GM21619 (cell line): ENCODE results near the gene PAWR.
"Not testable (repeated sequence)": the region's sequence is repeated elsewhere in the genome, so short reads cannot be mapped to it uniquely, and the experiment has no call there.

Experiments
- ATAC-seq: cut with Tn5 transposase; IDR thresholded peaks from one replicate; pipeline ENCODE4 v1.9.1; 2021; ENCODE audit not compliant: unreplicated experiment

Gene PAWR

GRCh38 chr12:79596719-79597350 is 93.9 kb downstream of the PAWR start:
- ATAC-seq: no peak

- no peak for ATAC-seq
Observed at GRCh38 chr12:79595273-79595672, 95.5 kb downstream of the PAWR start.

GRCh38 chr12:79592865-79593264 is 97.9 kb downstream of the PAWR start:
- ATAC-seq: no peak

- ATAC-seq: no peak
Observed at GRCh38 chr12:79591988-79592387, 98.8 kb downstream of the PAWR start.

- no peak for ATAC-seq
Observed at GRCh38 chr12:79590751-79591150, 100.0 kb downstream of the PAWR start.

GRCh38 chr12:79587368-79587767 is 103.4 kb downstream of the PAWR start:
- no peak for ATAC-seq

- ATAC-seq: no peak
Observed at GRCh38 chr12:79585147-79585546, 105.6 kb downstream of the PAWR start.

- ATAC-seq: no peak
Observed at GRCh38 chr12:79573820-79574219, 116.9 kb downstream of the PAWR start.

- no peak for ATAC-seq
Observed at GRCh38 chr12:79569679-79570078, 121.1 kb downstream of the PAWR start.

- ATAC-seq: no peak
Observed at GRCh38 chr12:79567175-79567563, 123.6 kb downstream of the PAWR start.

- no peak for ATAC-seq
Observed at GRCh38 chr12:79566452-79567174, 124.2 kb downstream of the PAWR start.

- not testable (repeated sequence) for ATAC-seq
Observed at GRCh38 chr12:79564727-79565350, 125.9 kb downstream of the PAWR start.

- no peak for ATAC-seq
Observed at GRCh38 chr12:79563021-79563740, 127.6 kb downstream of the PAWR start.

- no peak for ATAC-seq
Observed at GRCh38 chr12:79561401-79562132, 129.2 kb downstream of the PAWR start.

- no peak for ATAC-seq
Observed at GRCh38 chr12:79560225-79560889, 130.4 kb downstream of the PAWR start.

- no peak for ATAC-seq
Observed at GRCh38 chr12:79559591-79559990, 131.2 kb downstream of the PAWR start.

- ATAC-seq: no peak
Observed at GRCh38 chr12:79558924-79559469, 131.8 kb downstream of the PAWR start.

- no peak for ATAC-seq
Observed at GRCh38 chr12:79557690-79558315, 133.0 kb downstream of the PAWR start.

- ATAC-seq: no peak
Observed at GRCh38 chr12:79555028-79555925, 135.5 kb downstream of the PAWR start.
